OCI-LY1 (cell line): Measurements from ENCODE around the gene TRPV5.

Source experiments
- H2AFZ ChIP-seq: fragments of 200-600 bp; sonication (generic), shearing (Covaris generic); 2 replicates; pipeline ENCODE4 v1.6.0; 2014; ENCODE audit warnings: antibody characterized with exemption, mild to moderate bottlenecking, low read length
- H3F3A ChIP-seq: fragments of 200-600 bp; sonication (generic), shearing (Covaris generic); 2 replicates; pipeline ENCODE4 v1.6.0; 2014; ENCODE audit warnings: mild to moderate bottlenecking, antibody characterized with exemption, low read length, moderate library complexity; ENCODE audit not compliant: insufficient read depth
- H3K27ac ChIP-seq: fragments of 200-600 bp; sonication (generic); 2 replicates; pipeline ENCODE4 v1.5.1; 2014; ENCODE audit warnings: low read length, mixed run types, mild to moderate bottlenecking, low read depth; ENCODE audit not compliant: poor library complexity, severe bottlenecking
- H3K27me3 ChIP-seq: fragments of 200-600 bp; sonication (generic); 2 replicates; pipeline ENCODE4 v1.6.0; 2014; ENCODE audit warnings: antibody characterized with exemption, mild to moderate bottlenecking, low read length, moderate library complexity; ENCODE audit not compliant: insufficient read depth
- H3K36me3 ChIP-seq: fragments of 200-600 bp; sonication (generic); 2 replicates; pipeline ENCODE4 v1.6.1; 2014; ENCODE audit warnings: mild to moderate bottlenecking, antibody characterized with exemption, low read length, moderate library complexity, mixed read lengths; ENCODE audit not compliant: insufficient read depth
- H3K4me1 ChIP-seq: fragments of 200-600 bp; sonication (generic); 2 replicates; pipeline ENCODE4 v1.5.1; 2014; ENCODE audit warnings: mild to moderate bottlenecking, low read length, moderate library complexity; ENCODE audit not compliant: insufficient read depth, severe bottlenecking
- H3K4me2 ChIP-seq: fragments of 200-600 bp; sonication (generic), shearing (Covaris generic); 2 replicates; pipeline ENCODE4 v1.6.1; 2014; ENCODE audit warnings: low read length
- H3K4me3 ChIP-seq: fragments of 200-600 bp; sonication (generic); 2 replicates; pipeline ENCODE4 v1.5.1; 2014; ENCODE audit warnings: low read length, low read depth, mild to moderate bottlenecking, mixed read lengths; ENCODE audit not compliant: poor library complexity, severe bottlenecking
- H3K79me2 ChIP-seq: fragments of 200-600 bp; shearing (Covaris generic); 2 replicates; pipeline ENCODE4 v1.6.1; 2016; ENCODE audit warnings: mixed run types, low read length, mixed read lengths; ENCODE audit not compliant: insufficient read depth
- H3K9ac ChIP-seq: fragments of 200-600 bp; sonication (generic), shearing (Covaris generic); 2 replicates; pipeline ENCODE4 v1.6.1; 2014; ENCODE audit warnings: mild to moderate bottlenecking, low read length, mixed read lengths
- H3K9me2 ChIP-seq: fragments of 200-600 bp; sonication (generic), shearing (Covaris generic); 2 replicates; pipeline ENCODE4 v1.6.1; 2014; ENCODE audit warnings: low read depth, mild to moderate bottlenecking, low read length, mixed read lengths
- H3K9me3 ChIP-seq: fragments of 200-600 bp; shearing (Covaris generic); 2 replicates; pipeline ENCODE4 v1.6.1; 2014; ENCODE audit warnings: low read length, mixed read lengths
- H4K20me1 ChIP-seq: fragments of 200-600 bp; sonication (generic), shearing (Covaris generic); 2 replicates; pipeline ENCODE4 v1.6.0; 2016; ENCODE audit warnings: mild to moderate bottlenecking, low read length; ENCODE audit not compliant: insufficient read depth
- EZH2 ChIP-seq: fragments of 200-600 bp; sonication (generic), shearing (Covaris generic); IDR thresholded peaks from 2 replicates; pipeline ENCODE4 v1.8.0; 2017; ENCODE audit warnings: borderline replicate concordance, mixed run types, mild to moderate bottlenecking, antibody characterized with exemption, low read length, moderate library complexity, mixed read lengths
- TF ChIP-seq, protein P1 (sequence below): fragments of 200-600 bp; sonication (generic), shearing (Covaris generic); IDR thresholded peaks from 2 replicates; pipeline ENCODE4 v1.5.1; 2017; ENCODE audit warnings: mild to moderate bottlenecking, antibody characterized with exemption, low read length, moderate library complexity, mixed read lengths

The TRPV5 gene

DNA sequence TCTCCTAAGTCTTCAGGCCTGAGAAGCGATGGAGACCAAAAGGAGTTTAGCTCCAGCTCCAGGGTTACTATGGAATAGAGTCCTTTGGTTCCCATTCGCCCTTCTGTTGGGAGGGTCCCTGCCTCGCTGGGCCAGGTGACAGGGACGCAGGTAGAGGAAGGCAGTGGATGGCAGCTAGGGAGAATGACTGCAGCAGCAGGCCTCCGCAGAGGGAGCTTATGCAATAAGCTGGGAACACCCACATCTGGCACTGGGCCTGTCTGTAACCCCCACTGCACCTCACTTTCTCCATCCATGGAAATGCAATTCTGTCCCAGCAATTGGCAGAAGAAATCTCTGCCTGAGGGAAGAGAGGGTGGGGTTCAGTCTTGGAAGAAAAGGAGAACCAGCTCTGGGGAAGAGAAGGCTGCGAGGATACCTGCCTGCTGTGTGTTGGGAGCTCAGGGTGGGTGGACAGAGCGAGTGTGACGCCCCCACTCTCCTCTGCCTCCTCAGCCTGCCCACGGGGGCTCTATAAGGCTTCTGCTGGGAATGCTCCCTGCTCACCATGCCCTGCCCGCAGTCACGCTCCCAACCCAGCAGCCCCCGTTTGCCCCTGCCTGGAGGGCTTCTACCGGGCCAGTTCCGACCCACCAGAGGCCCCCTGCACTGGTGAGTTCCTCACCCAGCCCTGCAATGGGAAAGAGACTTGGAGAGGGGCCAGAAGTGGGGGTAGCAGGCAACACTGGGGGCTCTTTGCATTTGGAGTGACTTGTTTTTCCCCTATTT is 68.4 kb downstream of the TRPV5 start:
- no peaks in the 10 kb centered on the region for H3K36me3 ChIP-seq
- no peak overlapping the region for H2AFZ ChIP-seq
- no peak overlapping the region for H3K9ac ChIP-seq
- TF ChIP-seq EZH2 = no peak
- TF ChIP-seq, protein P1, sequence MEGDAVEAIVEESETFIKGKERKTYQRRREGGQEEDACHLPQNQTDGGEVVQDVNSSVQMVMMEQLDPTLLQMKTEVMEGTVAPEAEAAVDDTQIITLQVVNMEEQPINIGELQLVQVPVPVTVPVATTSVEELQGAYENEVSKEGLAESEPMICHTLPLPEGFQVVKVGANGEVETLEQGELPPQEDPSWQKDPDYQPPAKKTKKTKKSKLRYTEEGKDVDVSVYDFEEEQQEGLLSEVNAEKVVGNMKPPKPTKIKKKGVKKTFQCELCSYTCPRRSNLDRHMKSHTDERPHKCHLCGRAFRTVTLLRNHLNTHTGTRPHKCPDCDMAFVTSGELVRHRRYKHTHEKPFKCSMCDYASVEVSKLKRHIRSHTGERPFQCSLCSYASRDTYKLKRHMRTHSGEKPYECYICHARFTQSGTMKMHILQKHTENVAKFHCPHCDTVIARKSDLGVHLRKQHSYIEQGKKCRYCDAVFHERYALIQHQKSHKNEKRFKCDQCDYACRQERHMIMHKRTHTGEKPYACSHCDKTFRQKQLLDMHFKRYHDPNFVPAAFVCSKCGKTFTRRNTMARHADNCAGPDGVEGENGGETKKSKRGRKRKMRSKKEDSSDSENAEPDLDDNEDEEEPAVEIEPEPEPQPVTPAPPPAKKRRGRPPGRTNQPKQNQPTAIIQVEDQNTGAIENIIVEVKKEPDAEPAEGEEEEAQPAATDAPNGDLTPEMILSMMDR = no peak
- no peaks in the 10 kb centered on the region for H3K9me3 ChIP-seq
- no peaks in the 10 kb centered on the region for H3K79me2 ChIP-seq
- H3K4me1 ChIP-seq = no peaks in the 10 kb centered on the region
- H4K20me1 ChIP-seq = no peaks in the 10 kb centered on the region
- no peak overlapping the region for H3K4me3 ChIP-seq
- H3K27me3 ChIP-seq = peaks cover 5% of the 10 kb centered on the region
- no peak overlapping the region for H3K4me2 ChIP-seq
- H3K27ac ChIP-seq = no peak overlapping the region
- no peaks in the 10 kb centered on the region for H3K9me2 ChIP-seq
- H3F3A ChIP-seq = no peaks in the 10 kb centered on the region

DNA sequence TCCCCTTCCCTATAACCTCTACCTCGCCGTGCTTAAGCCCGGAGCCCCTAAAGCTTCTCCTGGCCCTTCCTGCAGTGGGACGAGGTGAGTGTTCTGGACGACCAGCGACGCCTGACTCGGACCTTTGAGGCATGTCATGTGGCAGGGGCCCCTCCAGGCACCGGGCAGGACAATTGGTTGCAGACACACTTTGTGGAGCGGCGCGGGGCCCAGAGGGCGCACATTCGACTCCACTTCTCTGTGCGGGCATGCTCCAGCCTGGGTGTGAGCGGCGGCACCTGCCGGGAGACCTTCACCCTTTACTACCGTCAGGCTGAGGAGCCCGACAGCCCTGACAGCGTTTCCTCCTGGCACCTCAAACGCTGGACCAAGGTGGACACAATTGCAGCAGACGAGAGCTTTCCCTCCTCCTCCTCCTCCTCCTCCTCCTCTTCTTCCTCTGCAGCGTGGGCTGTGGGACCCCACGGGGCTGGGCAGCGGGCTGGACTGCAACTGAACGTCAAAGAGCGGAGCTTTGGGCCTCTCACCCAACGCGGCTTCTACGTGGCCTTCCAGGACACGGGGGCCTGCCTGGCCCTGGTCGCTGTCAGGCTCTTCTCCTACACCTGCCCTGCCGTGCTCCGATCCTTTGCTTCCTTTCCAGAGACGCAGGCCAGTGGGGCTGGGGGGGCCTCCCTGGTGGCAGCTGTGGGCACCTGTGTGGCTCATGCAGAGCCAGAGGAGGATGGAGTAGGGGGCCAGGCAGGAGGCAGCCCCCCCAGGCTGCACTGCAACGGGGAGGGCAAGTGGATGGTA is 69.5 kb downstream of the TRPV5 start:
- Histone ChIP-seq H3K79me2 (no peaks in the 10 kb centered on the region), H3K4me3 (no peak overlapping the region), H4K20me1 (no peaks in the 10 kb centered on the region), H3K27ac (no peak overlapping the region), H3K4me1 (no peaks in the 10 kb centered on the region), H3K9me2 (no peaks in the 10 kb centered on the region), H3K27me3 (peaks cover 5% of the 10 kb centered on the region), H3K9ac (no peak overlapping the region), H3F3A (no peaks in the 10 kb centered on the region), H3K9me3 (no peaks in the 10 kb centered on the region), H3K36me3 (no peaks in the 10 kb centered on the region), H2AFZ (no peak overlapping the region), H3K4me2 (no peak overlapping the region)
- TF ChIP-seq EZH2 = no peak
- TF ChIP-seq, protein P1 = no peak

DNA sequence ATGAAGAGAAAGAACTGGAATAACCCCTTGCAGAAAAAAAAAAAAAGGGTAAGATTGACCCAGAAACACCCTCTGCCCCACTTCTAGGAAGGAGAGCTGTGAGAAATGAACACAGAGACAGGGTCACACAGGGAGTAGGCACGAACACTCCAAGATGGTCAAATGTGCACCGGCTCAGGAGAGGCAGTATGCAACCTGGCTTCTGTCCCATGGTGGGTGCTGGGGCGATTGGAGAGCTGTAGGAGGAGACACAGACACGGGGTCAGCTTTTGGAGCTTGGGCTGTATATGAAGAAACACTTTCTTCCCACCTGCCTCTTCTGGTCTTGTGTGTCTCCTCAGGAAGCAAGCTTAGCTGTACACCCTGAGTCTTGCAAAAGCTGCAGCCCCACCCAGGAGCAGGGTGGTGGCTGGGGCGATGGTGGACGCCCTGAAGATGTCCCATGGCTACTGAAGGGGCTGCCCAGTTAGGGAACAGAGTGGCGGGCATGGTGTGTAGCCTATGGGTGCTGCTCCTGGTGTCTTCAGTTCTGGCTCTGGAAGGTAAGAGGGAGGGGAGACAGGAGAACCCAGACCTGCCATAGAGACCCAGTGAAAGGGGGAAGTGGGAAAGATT is 70.7 kb downstream of the TRPV5 start:
- Histone ChIP-seq H4K20me1 (no peaks in the 10 kb centered on the region), H3K9me3 (no peaks in the 10 kb centered on the region), H3K27me3 (peaks cover 5% of the 10 kb centered on the region), H3K36me3 (no peaks in the 10 kb centered on the region), H2AFZ (no peak overlapping the region), H3K9ac (no peak overlapping the region), H3K9me2 (no peaks in the 10 kb centered on the region), H3K4me3 (no peak overlapping the region), H3F3A (no peaks in the 10 kb centered on the region), H3K4me2 (no peak overlapping the region), H3K79me2 (no peaks in the 10 kb centered on the region), H3K4me1 (no peaks in the 10 kb centered on the region), H3K27ac (no peak overlapping the region)
- no peak for TF ChIP-seq EZH2
- TF ChIP-seq, protein P1 = no peak
